Ectodermal cell (in vitro differentiated cells): ENCODE data around the gene VPS33B. TPM values are rescaled to one million over a fixed set of nuclear protein-coding genes. Genes with fewer than 3 reads are reported as not detected.

Experiments
- H3K27ac ChIP-seq: 2 replicates; pipeline ENCODE4 v1.7.0; 2013; ENCODE audit warnings: mild to moderate bottlenecking, low read depth, low read length; ENCODE audit not compliant: insufficient read depth, poor library complexity, severe bottlenecking
- H3K27me3 ChIP-seq: 2 replicates; pipeline ENCODE4 v1.7.0; 2013; ENCODE audit warnings: mild to moderate bottlenecking, low read length; ENCODE audit not compliant: insufficient read depth, control insufficient read depth, poor library complexity, severe bottlenecking
- H3K36me3 ChIP-seq: one replicate; pipeline ENCODE4 v1.7.0; 2013; ENCODE audit warnings: low read length; ENCODE audit not compliant: control insufficient read depth, insufficient read depth
- H3K4me1 ChIP-seq: one replicate; pipeline ENCODE4 v1.7.0; 2013; ENCODE audit warnings: low read length; ENCODE audit not compliant: control insufficient read depth, insufficient read depth
- H3K4me3 ChIP-seq: 2 replicates; pipeline ENCODE4 v1.7.0; 2013; ENCODE audit warnings: low read depth, low read length, control low read depth; ENCODE audit not compliant: insufficient read depth
- H3K9me3 ChIP-seq: 2 replicates; pipeline ENCODE4 v1.7.0; 2013; ENCODE audit warnings: mild to moderate bottlenecking, low read length, moderate library complexity; ENCODE audit not compliant: control insufficient read depth
- WGBS, 2 experiments: methylation state at CpG; one replicate each; pipeline ENCODE4 v1.1.7; 2013; ENCODE audit warnings: missing lambda C conversion rate in 2 of 2; 5-methylcytosine and 5-hydroxymethylcytosine counted together
- polyA plus RNA-seq, 4 experiments: library from polyadenylated mRNA; stranded (reverse); fragments of 50-300 nt; gene quantifications; one replicate each; pipeline ENCODE4 v1.2.3, GENCODE V29; 2013

VPS33B gene
- polyA plus RNA-seq (2013, experiment 1 of 4): 14.5 TPM
- 23.3 TPM for polyA plus RNA-seq (2013, experiment 2 of 4)
- polyA plus RNA-seq (2013, experiment 3 of 4): 16.1 TPM
- 15.6 TPM for polyA plus RNA-seq (2013, experiment 4 of 4)

GRCh38 chr15:91022075-91022831 is at the start of gene VPS33B:
Gene VPS33B (minus strand): TSS chr15:91022594. CDS start chr15:91022249, 345 bp downstream.
- 0 to 1% methylated on average over 48 of the region's 48 CpGs for WGBS, 2 experiments
- Histone ChIP-seq H3K4me1 (peaks cover 8% of the 10 kb centered on the region), H3K27ac (peak within 1 kb of the TSS; percentile 39), H3K36me3 (no peaks in the 10 kb centered on the region), H3K4me3 (peak within 1 kb of the TSS; percentile 94), H3K9me3 (no peaks in the 10 kb centered on the region), H3K27me3 (no peaks in the 10 kb centered on the region)

- H3K36me3 ChIP-seq: no peaks in the 10 kb centered on the region
- no peaks in the 10 kb centered on the region for H3K4me1 ChIP-seq
- H3K27me3 ChIP-seq: no peaks in the 10 kb centered on the region
- H3K9me3 ChIP-seq: no peaks in the 10 kb centered on the region
- no peak overlapping the region for H3K27ac ChIP-seq
- WGBS, 2 experiments: 93% methylated on average over 3 of the region's 4 CpGs; no CpG with 5 or more reads in 1 of the 2 experiments
- no peak overlapping the region for H3K4me3 ChIP-seq
Observed at GRCh38 chr15:91072161-91072560, 49.8 kb upstream of the VPS33B start.

GRCh38 chr15:91070872-91071271 is 48.5 kb upstream of the VPS33B start:
- no peaks in the 10 kb centered on the region for H3K9me3 ChIP-seq
- no peak overlapping the region for H3K27ac ChIP-seq
- H3K4me3 ChIP-seq: no peak overlapping the region
- no peaks in the 10 kb centered on the region for H3K36me3 ChIP-seq
- no peaks in the 10 kb centered on the region for H3K4me1 ChIP-seq
- H3K27me3 ChIP-seq: no peaks in the 10 kb centered on the region
- WGBS, 2 experiments: 83 to 87% methylated on average over 8 of the region's 8 CpGs

GRCh38 chr15:91068966-91069365 is 46.6 kb upstream of the VPS33B start:
- no peaks in the 10 kb centered on the region for H3K4me1 ChIP-seq
- H3K4me3 ChIP-seq: no peak overlapping the region
- H3K27me3 ChIP-seq: no peaks in the 10 kb centered on the region
- H3K27ac ChIP-seq: no peak overlapping the region
- no peaks in the 10 kb centered on the region for H3K9me3 ChIP-seq
- WGBS, 2 experiments: 88 to 100% methylated on average over 2 to 3 of the region's 3 CpGs
- H3K36me3 ChIP-seq: no peaks in the 10 kb centered on the region

- Histone ChIP-seq H3K36me3 (no peaks in the 10 kb centered on the region), H3K27me3 (no peaks in the 10 kb centered on the region), H3K9me3 (no peaks in the 10 kb centered on the region), H3K27ac (no peak overlapping the region), H3K4me1 (no peaks in the 10 kb centered on the region), H3K4me3 (no peak overlapping the region)
- WGBS, 2 experiments: 94 to 98% methylated on average over 2 of the region's 2 CpGs
Observed at GRCh38 chr15:91068436-91068835, 46.0 kb upstream of the VPS33B start.

- Histone ChIP-seq H3K36me3 (no peaks in the 10 kb centered on the region), H3K9me3 (no peaks in the 10 kb centered on the region), H3K4me3 (no peak overlapping the region), H3K27ac (no peak overlapping the region), H3K27me3 (no peaks in the 10 kb centered on the region), H3K4me1 (no peaks in the 10 kb centered on the region)
- WGBS, 2 experiments: 97 to 98% methylated on average over 2 of the region's 2 CpGs
Observed at GRCh38 chr15:91067036-91067435, 44.6 kb upstream of the VPS33B start.

- Histone ChIP-seq H3K27me3 (no peaks in the 10 kb centered on the region), H3K4me1 (no peaks in the 10 kb centered on the region), H3K9me3 (no peaks in the 10 kb centered on the region), H3K27ac (no peak overlapping the region), H3K4me3 (no peak overlapping the region), H3K36me3 (no peaks in the 10 kb centered on the region)
- WGBS, 2 experiments: 95 to 97% methylated on average over 2 of the region's 2 CpGs
Observed at GRCh38 chr15:91065505-91065904, 43.1 kb upstream of the VPS33B start.

GRCh38 chr15:91061997-91062396 is 39.6 kb upstream of the VPS33B start:
- H3K4me1 ChIP-seq: no peaks in the 10 kb centered on the region
- H3K9me3 ChIP-seq: no peaks in the 10 kb centered on the region
- H3K4me3 ChIP-seq: no peak overlapping the region
- H3K27ac ChIP-seq: no peak overlapping the region
- H3K36me3 ChIP-seq: no peaks in the 10 kb centered on the region
- WGBS, 2 experiments: 82 to 85% methylated on average over 5 of the region's 5 CpGs
- H3K27me3 ChIP-seq: no peaks in the 10 kb centered on the region

GRCh38 chr15:91061230-91061629 is 38.8 kb upstream of the VPS33B start:
- Histone ChIP-seq H3K36me3 (no peaks in the 10 kb centered on the region), H3K27me3 (peaks cover 5% of the 10 kb centered on the region), H3K4me1 (no peaks in the 10 kb centered on the region), H3K4me3 (no peak overlapping the region), H3K27ac (no peak overlapping the region), H3K9me3 (no peaks in the 10 kb centered on the region)
- WGBS, 2 experiments: 84 to 97% methylated on average over 1 to 2 of the region's 2 CpGs

- 34 to 35% methylated on average over 11 of the region's 11 CpGs for WGBS, 2 experiments
- H3K36me3 ChIP-seq: no peaks in the 10 kb centered on the region
- H3K27ac ChIP-seq: no peak overlapping the region
- no peaks in the 10 kb centered on the region for H3K4me1 ChIP-seq
- peaks cover 21% of the 10 kb centered on the region for H3K27me3 ChIP-seq
- H3K9me3 ChIP-seq: no peaks in the 10 kb centered on the region
- no peak overlapping the region for H3K4me3 ChIP-seq
Observed at GRCh38 chr15:91055548-91056331, 33.3 kb upstream of the VPS33B start.
